Measurements from ENCODE around the gene REV1.

The REV1 gene

GRCh38 chr2:99439971-99440505 lies 49.8 kb downstream of the REV1 start:
- TF ChIP-seq CTCF (IDR thresholded peaks at IDR 0.05; ENCODE audit: low read depth, low read length, missing control alignments), result no peak
- DNase-seq (ENCODE audit: low read depth), result no peak
- in situ Hi-C loops (cut with HindIII; ENCODE audit: low sequenced_read_pairs), result no loop called here
- H3K4me3 ChIP-seq (ENCODE audit: low read depth, low read length), result no peak overlapping the region

GRCh38 chr2:99436874-99437273 lies 52.9 kb downstream of the REV1 start:
- DNase-seq (ENCODE audit: low read depth), result no peak
- in situ Hi-C loops (cut with HindIII; ENCODE audit: low sequenced_read_pairs), result no loop called here
- no peak for TF ChIP-seq CTCF (IDR thresholded peaks at IDR 0.05; ENCODE audit: low read depth, low read length, missing control alignments)

GRCh38 chr2:99433340-99433739 lies 56.5 kb downstream of the REV1 start:
- in situ Hi-C loops (cut with HindIII; ENCODE audit: low sequenced_read_pairs), result no loop called here
- no peak for DNase-seq (ENCODE audit: low read depth)

More at GRCh38 chr2:99436874-99437273, 52.9 kb downstream of the REV1 start:
- H3K4me3 ChIP-seq (ENCODE audit: low read depth, low read length), result no peak overlapping the region

GRCh38 chr2:99431587-99432275 lies 58.1 kb downstream of the REV1 start:
- TF ChIP-seq CTCF (IDR thresholded peaks at IDR 0.05; ENCODE audit: low read depth, low read length, missing control alignments), result no peak
- in situ Hi-C loops (cut with HindIII; ENCODE audit: low sequenced_read_pairs), result no loop called here
- DNase-seq (ENCODE audit: low read depth), result no peak
- H3K4me3 ChIP-seq (ENCODE audit: low read depth, low read length), result no peak overlapping the region

More at GRCh38 chr2:99433340-99433739, 56.5 kb downstream of the REV1 start:
- TF ChIP-seq CTCF (IDR thresholded peaks at IDR 0.05; ENCODE audit: low read depth, low read length, missing control alignments), result no peak
- H3K4me3 ChIP-seq (ENCODE audit: low read depth, low read length), result no peak overlapping the region

- DNase-seq (ENCODE audit: low read depth), result peak; percentile 83
- no peak overlapping the region for H3K4me3 ChIP-seq (ENCODE audit: low read depth, low read length)
- TF ChIP-seq CTCF (IDR thresholded peaks at IDR 0.05; ENCODE audit: low read depth, low read length, missing control alignments), result no peak
- in situ Hi-C loops (cut with HindIII; ENCODE audit: low sequenced_read_pairs), result no loop called here
Observed at GRCh38 chr2:99430614-99431291, 59.1 kb downstream of the REV1 start.

GRCh38 chr2:99425022-99425421 lies 64.8 kb downstream of the REV1 start:
- in situ Hi-C loops (cut with HindIII; ENCODE audit: low sequenced_read_pairs), result no loop called here
- H3K4me3 ChIP-seq (ENCODE audit: low read depth, low read length), result no peak overlapping the region
- no peak for TF ChIP-seq CTCF (IDR thresholded peaks at IDR 0.05; ENCODE audit: low read depth, low read length, missing control alignments)
- peak; percentile 68 for DNase-seq (ENCODE audit: low read depth)

All from astrocyte of the cerebellum (primary cell).